Muscle of leg (tissue), 11 donors: ENCODE results near the gene MRC2. TPM values are rescaled to one million over a fixed set of nuclear protein-coding genes. Genes with fewer than 3 reads are reported as not detected.

Experiments used
- DNase-seq: peaks from one replicate; pipeline ENCODE4 v3.0.0; 2013
- H3K27ac ChIP-seq: one replicate; pipeline ENCODE4 v1.5.1; 2013; ENCODE audit warnings: mild to moderate bottlenecking, low read length, control low read depth
- H3K27me3 ChIP-seq: one replicate; pipeline ENCODE4 v1.6.1; 2013; ENCODE audit warnings: low read length; ENCODE audit not compliant: control insufficient read depth, insufficient read depth
- H3K36me3 ChIP-seq: one replicate; pipeline ENCODE4 v1.6.1; 2013; ENCODE audit warnings: low read length; ENCODE audit not compliant: control insufficient read depth, insufficient read depth
- H3K4me1 ChIP-seq: one replicate; pipeline ENCODE4 v1.6.1; 2013; ENCODE audit warnings: low read length; ENCODE audit not compliant: control insufficient read depth, insufficient read depth
- H3K4me3 ChIP-seq: one replicate; pipeline ENCODE4 v1.5.1; 2013; ENCODE audit warnings: low read length, control low read depth
- H3K9me3 ChIP-seq: replicated peaks from 2 replicates; pipeline ENCODE4 v1.6.1; 2013; ENCODE audit warnings: low read depth, low read length; ENCODE audit not compliant: control insufficient read depth
- WGBS: methylation state at CpG from one replicate; pipeline ENCODE4 v1.1.5; 2013; ENCODE audit warnings: missing lambda C conversion rate; ENCODE audit not compliant: insufficient coverage; 5-methylcytosine and 5-hydroxymethylcytosine counted together
- polyA plus RNA-seq, 8 donors: library from polyadenylated mRNA; unstranded; fragments of 120-200 nt; gene quantifications; one replicate each; pipeline versions ENCODE4 v1.2.1 to v1.2.3, GENCODE V29; 2013; ENCODE audit warnings: inconsistent platforms in 1 of 8, low replicate concordance in 1 of 8; ENCODE audit not compliant: insufficient read length in 8 of 8, insufficient read depth in 1 of 8
- total RNA-seq: library from RNA; stranded (reverse); fragments of 120-200 nt; gene quantifications from one replicate; pipeline ENCODE4 v1.2.4, GENCODE V29; 2013

The MRC2 gene
- total and polyA plus RNA-seq, 9 donors, result 115 to 206 (median 149) TPM

DNA sequence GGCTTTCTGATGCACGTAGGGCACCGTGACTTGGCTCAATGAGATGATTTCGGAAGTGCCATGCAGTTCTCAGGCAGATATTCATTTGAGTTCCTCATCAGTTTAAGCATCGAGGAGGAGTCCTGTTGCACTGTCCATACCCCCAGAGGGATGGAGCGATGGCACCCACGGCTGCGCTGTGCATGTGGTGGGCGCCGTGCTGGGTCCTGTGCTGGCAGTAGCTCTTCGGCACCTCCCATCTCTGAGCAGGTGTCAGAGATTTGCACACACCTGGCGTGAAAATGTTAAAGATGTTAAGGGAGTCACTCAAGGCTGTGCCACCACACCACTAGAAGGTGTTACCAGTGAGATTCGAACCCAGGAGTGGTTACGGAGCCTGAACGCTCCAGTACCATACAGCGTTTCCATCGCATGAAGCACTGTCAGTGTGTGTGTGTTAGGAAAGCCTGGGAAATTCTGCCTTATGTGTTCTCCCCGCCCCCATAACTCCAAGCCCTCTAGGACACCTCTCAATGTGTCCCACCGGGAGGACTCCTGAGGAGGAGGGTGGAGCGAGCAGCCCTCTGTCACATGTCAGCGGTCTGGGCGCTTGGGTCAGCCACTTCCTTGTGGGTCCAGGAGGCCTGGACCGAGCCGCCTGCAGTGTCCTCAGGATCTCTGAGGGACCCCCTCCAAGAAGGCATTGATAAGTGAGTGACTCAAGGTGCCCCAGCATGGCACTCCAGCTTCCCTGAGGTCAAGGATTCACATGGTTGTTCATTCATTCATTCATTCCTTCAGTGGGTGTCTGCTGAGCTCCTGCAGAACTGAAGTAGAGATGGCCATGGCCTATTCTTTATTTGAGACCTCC lies 3.8 kb downstream of the MRC2 start:
- Histone ChIP-seq H3K27ac (no peak overlapping the region), H3K4me3 (no peak overlapping the region), H3K4me1 (peaks cover 42% of the 10 kb centered on the region), H3K27me3 (peaks cover 6% of the 10 kb centered on the region), H3K36me3 (peaks cover 2% of the 10 kb centered on the region), H3K9me3 (no peaks in the 10 kb centered on the region)
- 84% methylated on average over 12 of the region's 23 CpGs for WGBS
- no peak for DNase-seq

DNA sequence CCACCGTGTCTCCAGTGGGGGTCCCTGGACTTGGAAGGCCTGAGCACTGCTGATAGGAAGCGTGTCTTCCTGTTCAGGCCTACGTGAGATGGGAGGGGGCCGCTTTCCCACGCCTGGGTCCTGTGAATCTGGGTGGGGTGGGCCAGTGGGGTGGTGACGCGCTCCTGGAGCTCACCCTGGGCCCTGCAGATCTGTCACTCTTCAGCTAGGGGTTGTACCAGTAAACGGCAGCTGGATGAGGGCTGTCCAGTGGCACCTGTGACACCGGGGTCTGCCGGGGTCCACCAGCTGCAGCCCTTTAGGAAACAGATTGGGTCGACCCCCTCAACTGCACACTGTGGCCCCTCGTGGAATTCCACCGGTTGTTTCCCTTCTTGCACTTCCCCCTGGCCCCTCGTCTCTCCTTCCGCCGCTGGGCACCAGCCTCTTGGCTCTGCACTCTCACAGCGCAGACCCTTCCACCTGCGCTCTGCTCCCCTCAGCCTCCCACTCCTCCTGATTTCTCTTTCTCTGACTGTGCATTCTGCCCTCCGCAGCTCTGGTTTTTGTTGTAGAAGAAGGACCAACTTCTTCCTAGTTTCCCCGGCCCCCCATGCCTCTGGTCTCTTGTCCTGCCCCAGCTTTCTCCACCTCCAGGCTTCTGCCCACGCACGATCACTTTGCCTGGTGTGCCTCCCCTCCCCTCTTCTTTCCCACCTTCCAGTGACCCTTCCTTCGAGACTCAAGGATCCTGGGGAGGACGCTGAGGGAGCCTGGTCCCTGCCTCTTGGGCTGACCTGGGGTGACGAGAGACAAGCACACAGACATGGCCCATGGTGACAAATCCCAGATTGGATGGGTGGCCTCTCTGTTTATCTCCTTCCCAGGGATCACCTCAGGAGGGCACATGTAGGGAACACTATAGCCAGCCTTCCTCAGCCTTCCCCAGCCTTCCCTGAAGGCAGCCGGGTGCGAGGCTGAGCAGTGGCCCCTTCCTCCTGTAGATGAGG lies 4.8 kb downstream of the MRC2 start:
- Histone ChIP-seq H3K27ac (no peak overlapping the region), H3K27me3 (peaks cover 1% of the 10 kb centered on the region), H3K4me1 (peaks cover 33% of the 10 kb centered on the region), H3K4me3 (no peak overlapping the region), H3K9me3 (no peaks in the 10 kb centered on the region), H3K36me3 (peaks cover 2% of the 10 kb centered on the region)
- DNase-seq, result no peak
- WGBS, result 47% methylated on average over 20 of the region's 27 CpGs

DNA sequence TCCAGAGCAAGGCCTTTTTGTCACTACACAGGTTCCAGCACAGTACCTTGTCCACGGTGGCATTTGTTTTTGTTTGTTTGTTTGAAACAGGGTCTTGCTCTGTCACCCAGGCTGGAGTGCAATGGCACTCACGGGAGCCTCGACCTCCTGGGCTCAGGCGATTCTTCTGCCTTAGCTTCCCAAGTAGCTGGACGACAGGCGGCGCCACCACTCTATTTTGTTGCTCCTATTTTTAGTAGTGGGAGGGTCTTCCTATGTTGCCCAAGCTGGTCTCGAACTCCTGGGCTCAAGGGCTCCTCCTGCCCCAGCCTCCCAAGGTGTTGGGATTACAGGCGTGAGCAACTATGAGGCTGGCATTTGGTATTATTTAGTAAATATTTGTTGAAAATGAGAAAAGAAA lies 10.3 kb downstream of the MRC2 start:
- no peak for DNase-seq
- no peaks in the 10 kb centered on the region for H3K9me3 ChIP-seq
- WGBS, result no CpG with 5 or more reads among the region's 9 CpGs
- no peak overlapping the region for H3K4me3 ChIP-seq
- H3K27me3 ChIP-seq, result no peaks in the 10 kb centered on the region
- H3K4me1 ChIP-seq, result peaks cover 3% of the 10 kb centered on the region
- no peaks in the 10 kb centered on the region for H3K36me3 ChIP-seq
- no peak overlapping the region for H3K27ac ChIP-seq

DNA sequence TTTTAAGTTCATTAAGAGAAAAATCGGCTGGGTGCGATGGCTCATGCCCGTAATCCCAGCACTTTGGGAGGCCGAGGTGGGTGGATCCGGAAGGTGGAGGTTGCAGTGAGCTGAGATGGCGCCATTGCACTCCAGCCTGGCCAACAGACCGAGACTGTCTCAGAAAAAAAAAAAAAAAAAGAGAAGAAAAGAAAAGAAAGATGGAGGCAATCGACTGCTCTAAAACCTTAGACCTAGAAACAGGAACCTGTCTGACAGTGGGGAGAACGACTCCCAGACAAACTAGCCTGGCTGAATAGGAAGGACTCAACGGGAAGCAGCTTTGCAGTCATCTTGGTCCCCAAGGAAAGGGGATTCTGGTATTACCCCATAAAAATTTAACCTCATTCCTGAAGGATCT lies 13.7 kb downstream of the MRC2 start:
- 83% methylated on average over 7 of the region's 10 CpGs for WGBS

DNA sequence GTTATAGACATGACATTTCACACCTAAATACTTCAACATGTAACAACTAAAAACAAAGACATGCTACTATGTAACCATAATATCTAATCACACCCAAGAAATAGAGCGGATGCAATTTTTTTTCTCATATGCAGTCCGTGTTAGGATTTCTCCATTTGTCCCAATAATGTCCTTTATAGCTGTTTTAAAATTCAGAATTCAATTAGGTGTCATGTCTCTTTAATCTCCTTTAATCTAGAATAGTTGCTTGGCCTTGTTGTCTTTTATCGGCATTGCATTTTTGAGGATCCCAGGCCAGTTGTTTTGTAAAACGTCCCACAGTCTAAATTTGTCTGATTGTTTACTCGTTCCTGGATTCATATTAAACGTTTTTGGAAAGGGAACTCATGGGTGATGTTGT lies 14.5 kb downstream of the MRC2 start:
- no CpG with 5 or more reads among the region's 6 CpGs for WGBS
- H3K4me1 ChIP-seq, result no peaks in the 10 kb centered on the region
- no peaks in the 10 kb centered on the region for H3K9me3 ChIP-seq
- H3K27ac ChIP-seq, result no peak overlapping the region
- no peak for DNase-seq
- no peak overlapping the region for H3K4me3 ChIP-seq
- H3K27me3 ChIP-seq, result no peaks in the 10 kb centered on the region
- H3K36me3 ChIP-seq, result no peaks in the 10 kb centered on the region

More for the DNA sequence above, 13.7 kb downstream of the MRC2 start:
- Histone ChIP-seq H3K36me3 (no peaks in the 10 kb centered on the region), H3K9me3 (no peaks in the 10 kb centered on the region), H3K27me3 (no peaks in the 10 kb centered on the region), H3K4me1 (no peaks in the 10 kb centered on the region), H3K27ac (no peak overlapping the region), H3K4me3 (no peak overlapping the region)
- DNase-seq, result no peak

DNA sequence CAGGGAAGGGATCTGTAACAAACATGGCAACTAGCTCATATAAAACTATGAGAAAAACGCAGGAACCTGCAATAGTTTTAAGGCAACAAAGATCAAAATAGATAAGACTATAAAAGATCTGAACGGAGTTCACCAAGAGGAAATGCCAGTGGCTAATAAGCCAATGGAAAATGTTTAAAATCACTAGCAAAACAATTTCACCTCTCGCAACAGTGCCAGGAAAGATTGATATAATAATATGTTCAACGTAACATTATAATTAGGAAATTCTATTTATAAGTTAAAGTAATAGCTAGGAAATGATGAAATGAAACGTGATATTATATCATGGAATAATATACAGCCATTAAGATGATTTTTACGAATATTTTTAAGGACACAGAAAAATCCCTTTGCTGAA lies 16.0 kb downstream of the MRC2 start:
- H3K4me3 ChIP-seq, result no peak overlapping the region
- no peak overlapping the region for H3K27ac ChIP-seq
- no peaks in the 10 kb centered on the region for H3K27me3 ChIP-seq
- H3K9me3 ChIP-seq, result no peaks in the 10 kb centered on the region
- DNase-seq, result no peak
- no peaks in the 10 kb centered on the region for H3K36me3 ChIP-seq
- no CpG with 5 or more reads among the region's 6 CpGs for WGBS
- H3K4me1 ChIP-seq, result peaks cover 4% of the 10 kb centered on the region

DNA sequence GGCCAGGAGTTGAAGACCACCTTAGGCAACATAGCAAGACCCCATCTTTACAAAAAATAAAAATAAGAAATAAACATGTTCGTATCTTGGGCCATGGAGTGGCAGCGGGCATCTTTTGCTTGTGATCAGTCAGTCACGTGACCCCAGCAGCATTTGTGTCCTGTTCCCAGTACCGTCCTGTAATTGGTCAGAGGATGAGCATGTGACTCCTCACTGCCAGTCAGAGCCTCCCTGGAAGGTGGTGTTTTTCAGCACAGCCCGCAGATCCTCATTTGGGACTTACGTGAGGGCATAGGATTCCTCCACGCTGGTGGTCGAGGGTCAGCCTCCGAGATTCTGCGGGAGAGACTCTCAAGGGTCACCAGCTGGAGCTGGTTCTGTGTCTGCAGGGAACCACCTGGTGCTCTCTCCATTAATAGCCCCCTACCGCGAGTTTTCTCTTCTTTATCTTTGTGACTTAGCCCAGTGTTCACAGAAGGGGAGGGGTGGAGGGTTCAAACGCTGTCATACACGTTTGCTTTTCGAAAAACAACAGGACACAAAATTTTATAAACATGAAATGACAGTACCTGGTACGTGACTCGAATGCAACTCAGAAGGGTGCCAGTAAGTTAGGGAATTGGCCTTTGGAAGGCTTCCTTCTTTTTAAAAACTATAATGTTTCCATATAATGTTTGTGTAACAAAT lies 17.2 kb downstream of the MRC2 start:
- 94% methylated on average over 5 of the region's 17 CpGs for WGBS

DNA sequence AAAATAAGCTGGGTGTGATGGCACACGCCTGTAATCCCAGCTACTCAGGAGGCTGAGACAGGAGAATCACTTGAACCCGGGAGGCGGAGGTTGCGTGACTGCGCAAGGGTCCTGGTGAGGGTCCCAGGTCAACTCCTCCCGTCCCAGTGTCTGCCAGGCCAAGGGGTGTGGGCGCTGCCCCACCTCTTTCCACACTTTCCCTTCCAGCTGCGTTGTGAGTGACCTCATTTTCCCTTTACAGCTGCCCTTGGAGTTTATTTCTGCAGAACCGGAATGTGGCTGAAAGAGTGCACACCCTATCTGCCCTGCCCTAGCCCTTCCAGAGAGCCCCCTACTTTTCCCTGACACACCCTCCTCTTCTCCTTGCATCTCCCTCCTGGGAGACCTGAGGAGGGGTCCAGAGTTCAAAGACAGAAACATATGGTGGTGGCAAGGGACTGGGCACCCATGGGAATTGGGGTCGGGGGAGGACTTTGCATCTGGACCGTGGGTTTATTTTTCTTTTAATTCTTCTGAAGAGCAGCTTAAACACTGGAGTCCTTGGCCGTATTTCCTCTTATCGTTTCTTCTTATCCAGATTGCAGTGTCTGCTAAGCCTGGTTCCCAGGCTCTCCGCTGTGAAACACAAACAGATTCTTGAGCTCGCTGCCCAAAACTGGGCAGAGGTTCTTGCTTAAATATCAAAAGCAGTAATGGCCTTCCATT lies 20.9 kb downstream of the MRC2 start:
- H3K4me3 ChIP-seq, result no peak overlapping the region
- H3K36me3 ChIP-seq, result peaks cover 2% of the 10 kb centered on the region
- peaks cover 25% of the 10 kb centered on the region for H3K4me1 ChIP-seq
- H3K27me3 ChIP-seq, result no peaks in the 10 kb centered on the region
- peak; percentile 71 for DNase-seq
- H3K27ac ChIP-seq, result peak overlapping the region; percentile 0
- 49% methylated on average over 11 of the region's 15 CpGs for WGBS
- no peaks in the 10 kb centered on the region for H3K9me3 ChIP-seq

More for the DNA sequence above, 17.2 kb downstream of the MRC2 start:
- H3K4me1 ChIP-seq, result peaks cover 10% of the 10 kb centered on the region
- H3K36me3 ChIP-seq, result no peaks in the 10 kb centered on the region
- H3K27me3 ChIP-seq, result no peaks in the 10 kb centered on the region
- no peak overlapping the region for H3K27ac ChIP-seq
- no peak overlapping the region for H3K4me3 ChIP-seq
- no peak for DNase-seq
- no peaks in the 10 kb centered on the region for H3K9me3 ChIP-seq

DNA sequence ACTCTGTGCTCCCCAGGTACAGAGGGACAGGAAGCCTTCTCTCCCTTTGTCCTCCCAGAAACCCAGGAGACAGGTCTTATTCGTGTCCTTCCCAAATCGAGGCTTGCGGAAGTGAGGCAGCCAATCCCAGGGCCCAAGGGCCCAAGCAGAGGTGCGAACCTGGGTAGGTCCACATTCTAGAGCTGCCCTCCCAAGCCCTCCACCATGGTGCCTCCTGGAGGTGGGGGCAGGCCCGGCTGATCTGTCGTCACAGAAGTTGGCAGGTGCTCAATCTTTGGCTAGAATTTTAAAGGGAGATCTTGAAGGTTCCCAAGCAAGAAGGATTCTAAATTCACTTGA lies 21.5 kb downstream of the MRC2 start:
- no peak for DNase-seq
- Histone ChIP-seq H3K4me3 (no peak overlapping the region), H3K27ac (peak overlapping the region; percentile 0), H3K27me3 (no peaks in the 10 kb centered on the region), H3K4me1 (peaks cover 30% of the 10 kb centered on the region), H3K36me3 (peaks cover 2% of the 10 kb centered on the region), H3K9me3 (no peaks in the 10 kb centered on the region)
- WGBS, result 58% methylated on average over 6 of the region's 6 CpGs
